Measurements from ENCODE around the gene LGR6. TPM values are rescaled to one million over a fixed set of nuclear protein-coding genes. Genes with fewer than 3 reads are reported as not detected.

The LGR6 gene
- total RNA-seq, 1 experiment from 2014 or later: 0.08 TPM

DNA sequence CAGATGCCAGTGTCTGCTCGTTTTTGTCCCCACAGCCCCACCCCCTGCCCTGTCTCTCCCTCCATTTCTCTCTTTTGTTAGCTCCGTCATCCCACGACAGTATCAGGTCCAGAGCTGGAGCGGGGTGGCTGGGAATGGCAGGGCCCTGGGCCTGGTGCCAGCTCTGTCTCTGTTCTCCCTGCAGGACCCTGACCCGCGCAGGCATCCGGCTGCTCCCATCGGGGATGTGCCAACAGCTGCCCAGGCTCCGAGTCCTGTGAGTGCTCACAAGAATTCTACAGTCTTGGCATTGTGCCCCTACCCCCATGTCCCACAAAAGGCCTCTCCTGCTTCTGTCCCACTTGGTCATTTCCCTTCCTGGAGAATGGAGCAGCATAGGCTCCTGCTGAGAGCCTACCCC, 110.8 kb downstream of the LGR6 start:
- intact Hi-C loops (cut with micrococcal nuclease; ENCODE audit: unreplicated experiment) (no loop called here), in situ Hi-C loops (cut with HindIII; ENCODE audit: low pct_unique_long_range_greater_than_20kb, low sequenced_read_pairs) (loop anchor here (25.0 kb wide), 1 partner anchor 92 kb away; no protein-coding TSS in a partner anchor)
- no peaks in the 10 kb centered on the region for H3K36me3 ChIP-seq (ENCODE audit: control insufficient read depth, insufficient read depth, low read length)
- no peak overlapping the region for H3K27ac ChIP-seq (ENCODE audit: low read length)
- CTCF ChIA-PET: no interaction called here
- POLR2A ChIA-PET: no interaction called here
- H3K4me1 ChIP-seq (ENCODE audit: control insufficient read depth, insufficient read depth, low read length): no peaks in the 10 kb centered on the region; the same call in 1 of the 2 replicates
- H3K9me3 ChIP-seq (ENCODE audit: control insufficient read depth, insufficient read depth, low read depth, low read length): no peaks in the 10 kb centered on the region
- H3K4me3 ChIP-seq (ENCODE audit: low read depth in 2 of 2, low read length in 2 of 2): no peak overlapping the region
- ATAC-seq (no peak), DNase-seq (ENCODE audit: low read depth, low spot score) (no peak)
- no TSS peak for BruUV-seq (replicated peaks)
- TF ChIP-seq, protein P1, sequence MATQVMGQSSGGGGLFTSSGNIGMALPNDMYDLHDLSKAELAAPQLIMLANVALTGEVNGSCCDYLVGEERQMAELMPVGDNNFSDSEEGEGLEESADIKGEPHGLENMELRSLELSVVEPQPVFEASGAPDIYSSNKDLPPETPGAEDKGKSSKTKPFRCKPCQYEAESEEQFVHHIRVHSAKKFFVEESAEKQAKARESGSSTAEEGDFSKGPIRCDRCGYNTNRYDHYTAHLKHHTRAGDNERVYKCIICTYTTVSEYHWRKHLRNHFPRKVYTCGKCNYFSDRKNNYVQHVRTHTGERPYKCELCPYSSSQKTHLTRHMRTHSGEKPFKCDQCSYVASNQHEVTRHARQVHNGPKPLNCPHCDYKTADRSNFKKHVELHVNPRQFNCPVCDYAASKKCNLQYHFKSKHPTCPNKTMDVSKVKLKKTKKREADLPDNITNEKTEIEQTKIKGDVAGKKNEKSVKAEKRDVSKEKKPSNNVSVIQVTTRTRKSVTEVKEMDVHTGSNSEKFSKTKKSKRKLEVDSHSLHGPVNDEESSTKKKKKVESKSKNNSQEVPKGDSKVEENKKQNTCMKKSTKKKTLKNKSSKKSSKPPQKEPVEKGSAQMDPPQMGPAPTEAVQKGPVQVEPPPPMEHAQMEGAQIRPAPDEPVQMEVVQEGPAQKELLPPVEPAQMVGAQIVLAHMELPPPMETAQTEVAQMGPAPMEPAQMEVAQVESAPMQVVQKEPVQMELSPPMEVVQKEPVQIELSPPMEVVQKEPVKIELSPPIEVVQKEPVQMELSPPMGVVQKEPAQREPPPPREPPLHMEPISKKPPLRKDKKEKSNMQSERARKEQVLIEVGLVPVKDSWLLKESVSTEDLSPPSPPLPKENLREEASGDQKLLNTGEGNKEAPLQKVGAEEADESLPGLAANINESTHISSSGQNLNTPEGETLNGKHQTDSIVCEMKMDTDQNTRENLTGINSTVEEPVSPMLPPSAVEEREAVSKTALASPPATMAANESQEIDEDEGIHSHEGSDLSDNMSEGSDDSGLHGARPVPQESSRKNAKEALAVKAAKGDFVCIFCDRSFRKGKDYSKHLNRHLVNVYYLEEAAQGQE (IDR thresholded peaks at IDR 0.05; ENCODE audit: insufficient read depth in 1 of 2, low read depth in 2 of 2, low read length in 1 of 2): no peak
- no peak for TF ChIP-seq POLR2AphosphoS5 (IDR thresholded peaks at IDR 0.05; ENCODE audit: low read depth, low read length)
- H3K27me3 ChIP-seq (ENCODE audit: control insufficient read depth, insufficient read depth, low read length): no peaks in the 10 kb centered on the region

- ChIA-PET POLR2A (no interaction called here), CTCF (no interaction called here)
- TF ChIP-seq CTCF (IDR thresholded peaks at IDR 0.05): no peak
- TF ChIP-seq SIN3A (IDR thresholded peaks at IDR 0.05; ENCODE audit: borderline replicate concordance, insufficient read depth, low read depth, low read length): no peak
- TF ChIP-seq, protein P1 (IDR thresholded peaks at IDR 0.05; ENCODE audit: insufficient read depth in 1 of 2, low read depth in 2 of 2, low read length in 1 of 2): no peak
- TF ChIP-seq TCF7L2 (IDR thresholded peaks at IDR 0.05; ENCODE audit: low read depth, low read length): no peak
- TF ChIP-seq POLR2AphosphoS5 (IDR thresholded peaks at IDR 0.05; ENCODE audit: low read depth, low read length): no peak
- intact Hi-C loops (cut with micrococcal nuclease; ENCODE audit: unreplicated experiment): no loop called here
- in situ Hi-C loops (cut with HindIII; ENCODE audit: low pct_unique_long_range_greater_than_20kb, low sequenced_read_pairs): loop anchor here (25.0 kb wide), 1 partner anchor 93 kb away; no protein-coding TSS in a partner anchor
- no TSS peak for BruUV-seq (replicated peaks)
- Histone ChIP-seq H3K4me1 (ENCODE audit: control insufficient read depth, insufficient read depth, low read length) (no peaks in the 10 kb centered on the region; the same call in 1 of the 2 replicates), H3K9me3 (ENCODE audit: control insufficient read depth, insufficient read depth, low read depth, low read length) (no peaks in the 10 kb centered on the region), H3K4me3 (ENCODE audit: low read depth in 2 of 2, low read length in 2 of 2) (no peak overlapping the region), H3K36me3 (ENCODE audit: control insufficient read depth, insufficient read depth, low read length) (no peaks in the 10 kb centered on the region), H3K27ac (ENCODE audit: low read length) (no peak overlapping the region), H3K27me3 (ENCODE audit: control insufficient read depth, insufficient read depth, low read length) (no peaks in the 10 kb centered on the region)
- ATAC-seq (no peak), DNase-seq (ENCODE audit: low read depth, low spot score) (no peak)
Measured at GRCh38 chr1:202305168-202305567, 111.6 kb downstream of the LGR6 start.

Data from Panc1 (cell line).